ENCODE data around the gene PRKCB. TPM values are rescaled to one million over a fixed set of nuclear protein-coding genes. Genes with fewer than 3 reads are reported as not detected.

The PRKCB gene
- total RNA-seq, 1 experiment from 2014 or later, result 0.89 TPM

DNA sequence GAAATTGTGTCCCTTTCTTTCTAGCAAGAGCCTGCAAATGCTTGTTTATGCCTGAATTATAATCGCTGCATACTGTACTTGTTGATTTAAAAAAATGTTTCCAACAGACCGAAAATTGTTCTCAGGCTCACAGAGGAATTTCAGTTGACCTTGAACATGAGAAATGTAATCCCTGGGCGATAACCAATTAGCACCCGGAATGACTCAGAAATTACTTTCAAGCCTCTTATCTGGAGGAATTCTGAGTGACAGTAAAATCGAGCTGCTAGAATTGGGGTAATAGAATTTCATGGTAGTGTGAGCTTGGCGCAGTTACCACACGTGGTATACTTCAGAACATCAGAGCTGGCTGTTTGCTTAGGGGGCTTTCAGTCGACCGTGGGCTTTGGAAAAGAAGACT is 281.2 kb downstream of the PRKCB start:
- RAD21 ChIA-PET (ENCODE audit: low non-redundant PET in 1 of 2, low total read pairs in 2 of 2, uncharacterized antibody in 2 of 2, unreplicated experiment in 2 of 2), result no interaction called here
- DNase-seq (ENCODE audit: low read depth, low spot score) (no peak), ATAC-seq (no peak)
- no peak for TF ChIP-seq RAD21 (IDR thresholded peaks at IDR 0.05; ENCODE audit: low read depth)
- TF ChIP-seq SIN3A (IDR thresholded peaks at IDR 0.05; ENCODE audit: low read depth), result no peak
- TF ChIP-seq ZFX (IDR thresholded peaks at IDR 0.05), result no peak
- no peak for TF ChIP-seq POLR2A (IDR thresholded peaks at IDR 0.05; ENCODE audit: borderline replicate concordance, extremely low read depth, insufficient read depth, insufficient read length)
- TF ChIP-seq, protein P1, sequence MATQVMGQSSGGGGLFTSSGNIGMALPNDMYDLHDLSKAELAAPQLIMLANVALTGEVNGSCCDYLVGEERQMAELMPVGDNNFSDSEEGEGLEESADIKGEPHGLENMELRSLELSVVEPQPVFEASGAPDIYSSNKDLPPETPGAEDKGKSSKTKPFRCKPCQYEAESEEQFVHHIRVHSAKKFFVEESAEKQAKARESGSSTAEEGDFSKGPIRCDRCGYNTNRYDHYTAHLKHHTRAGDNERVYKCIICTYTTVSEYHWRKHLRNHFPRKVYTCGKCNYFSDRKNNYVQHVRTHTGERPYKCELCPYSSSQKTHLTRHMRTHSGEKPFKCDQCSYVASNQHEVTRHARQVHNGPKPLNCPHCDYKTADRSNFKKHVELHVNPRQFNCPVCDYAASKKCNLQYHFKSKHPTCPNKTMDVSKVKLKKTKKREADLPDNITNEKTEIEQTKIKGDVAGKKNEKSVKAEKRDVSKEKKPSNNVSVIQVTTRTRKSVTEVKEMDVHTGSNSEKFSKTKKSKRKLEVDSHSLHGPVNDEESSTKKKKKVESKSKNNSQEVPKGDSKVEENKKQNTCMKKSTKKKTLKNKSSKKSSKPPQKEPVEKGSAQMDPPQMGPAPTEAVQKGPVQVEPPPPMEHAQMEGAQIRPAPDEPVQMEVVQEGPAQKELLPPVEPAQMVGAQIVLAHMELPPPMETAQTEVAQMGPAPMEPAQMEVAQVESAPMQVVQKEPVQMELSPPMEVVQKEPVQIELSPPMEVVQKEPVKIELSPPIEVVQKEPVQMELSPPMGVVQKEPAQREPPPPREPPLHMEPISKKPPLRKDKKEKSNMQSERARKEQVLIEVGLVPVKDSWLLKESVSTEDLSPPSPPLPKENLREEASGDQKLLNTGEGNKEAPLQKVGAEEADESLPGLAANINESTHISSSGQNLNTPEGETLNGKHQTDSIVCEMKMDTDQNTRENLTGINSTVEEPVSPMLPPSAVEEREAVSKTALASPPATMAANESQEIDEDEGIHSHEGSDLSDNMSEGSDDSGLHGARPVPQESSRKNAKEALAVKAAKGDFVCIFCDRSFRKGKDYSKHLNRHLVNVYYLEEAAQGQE (IDR thresholded peaks at IDR 0.05; ENCODE audit: low read depth), result no peak
- TF ChIP-seq FOSL1 (IDR thresholded peaks at IDR 0.05; ENCODE audit: low read depth), result no peak
- no peak for TF ChIP-seq CBX3 (IDR thresholded peaks at IDR 0.05; ENCODE audit: low read depth)
- TF ChIP-seq EZH2phosphoT487 (IDR thresholded peaks at IDR 0.05; ENCODE audit: borderline replicate concordance), result no peak
- no peak for TF ChIP-seq EGR1 (IDR thresholded peaks at IDR 0.05; ENCODE audit: low read depth)
- no peak for TF ChIP-seq POLR2AphosphoS5 (IDR thresholded peaks at IDR 0.05; ENCODE audit: low read depth, low read length)
- no peak for TF ChIP-seq SP1 (IDR thresholded peaks at IDR 0.05; ENCODE audit: low read depth)
- TF ChIP-seq YY1 (IDR thresholded peaks at IDR 0.05; ENCODE audit: extremely low read depth, insufficient replicate concordance, low read depth, low read length), result no peak
- no peak for TF ChIP-seq ELF1 (IDR thresholded peaks at IDR 0.05; ENCODE audit: borderline replicate concordance, low read depth)
- TF ChIP-seq, protein P2, sequence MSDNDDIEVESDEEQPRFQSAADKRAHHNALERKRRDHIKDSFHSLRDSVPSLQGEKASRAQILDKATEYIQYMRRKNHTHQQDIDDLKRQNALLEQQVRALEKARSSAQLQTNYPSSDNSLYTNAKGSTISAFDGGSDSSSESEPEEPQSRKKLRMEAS (IDR thresholded peaks at IDR 0.05), result no peak
- no peak for TF ChIP-seq JUND (IDR thresholded peaks at IDR 0.05)
- TF ChIP-seq CEBPB (IDR thresholded peaks at IDR 0.05; ENCODE audit: low read depth), result no peak
- TF ChIP-seq, protein P3, sequence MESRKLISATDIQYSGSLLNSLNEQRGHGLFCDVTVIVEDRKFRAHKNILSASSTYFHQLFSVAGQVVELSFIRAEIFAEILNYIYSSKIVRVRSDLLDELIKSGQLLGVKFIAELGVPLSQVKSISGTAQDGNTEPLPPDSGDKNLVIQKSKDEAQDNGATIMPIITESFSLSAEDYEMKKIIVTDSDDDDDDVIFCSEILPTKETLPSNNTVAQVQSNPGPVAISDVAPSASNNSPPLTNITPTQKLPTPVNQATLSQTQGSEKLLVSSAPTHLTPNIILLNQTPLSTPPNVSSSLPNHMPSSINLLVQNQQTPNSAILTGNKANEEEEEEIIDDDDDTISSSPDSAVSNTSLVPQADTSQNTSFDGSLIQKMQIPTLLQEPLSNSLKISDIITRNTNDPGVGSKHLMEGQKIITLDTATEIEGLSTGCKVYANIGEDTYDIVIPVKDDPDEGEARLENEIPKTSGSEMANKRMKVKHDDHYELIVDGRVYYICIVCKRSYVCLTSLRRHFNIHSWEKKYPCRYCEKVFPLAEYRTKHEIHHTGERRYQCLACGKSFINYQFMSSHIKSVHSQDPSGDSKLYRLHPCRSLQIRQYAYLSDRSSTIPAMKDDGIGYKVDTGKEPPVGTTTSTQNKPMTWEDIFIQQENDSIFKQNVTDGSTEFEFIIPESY (IDR thresholded peaks at IDR 0.05; ENCODE audit: extremely low read depth, insufficient replicate concordance, low read length), result no peak
- Histone ChIP-seq H4K20me1 (ENCODE audit: insufficient read depth) (no peaks in the 10 kb centered on the region), H2AFZ (ENCODE audit: low read depth, low read length, poor library complexity, severe bottlenecking) (no peak overlapping the region), H3K9ac (ENCODE audit: low read length) (no peak overlapping the region), H3K4me3 (replicated peaks in 1 of 2; ENCODE audit: low read depth in 1 of 2, low read length in 2 of 2) (no peak overlapping the region), H3K79me2 (ENCODE audit: insufficient read depth, low read length) (no peaks in the 10 kb centered on the region), H3K4me2 (ENCODE audit: low read length) (no peak overlapping the region), H3K9me3 (ENCODE audit: control insufficient read depth in 1 of 2, insufficient read depth in 1 of 2, low read depth in 1 of 2, low read length in 2 of 2) (no peaks in the 10 kb centered on the region), H3K27me3 (ENCODE audit: insufficient read depth, low read length) (peaks cover 56% of the 10 kb centered on the region), H3K36me3 (ENCODE audit: control insufficient read depth in 1 of 2, insufficient read depth in 2 of 2, low read length in 2 of 2) (no peaks in the 10 kb centered on the region), H3K4me1 (ENCODE audit: control insufficient read depth in 1 of 2, insufficient read depth in 2 of 2, low read length in 2 of 2) (no peaks in the 10 kb centered on the region), H3K9me2 (ENCODE audit: insufficient read depth) (no peaks in the 10 kb centered on the region), H3K27ac (ENCODE audit: low read depth, low read length) (no peak overlapping the region)
- CTCF ChIA-PET, result no interaction called here
- intact Hi-C loops (cut with micrococcal nuclease), result no loop called here
- BruUV-seq (replicated peaks), result no TSS peak
- POLR2A ChIA-PET, result no interaction called here

All from HCT116 (cell line).